ENCODE measurements around the gene MUC5AC. TPM values are rescaled to one million over a fixed set of nuclear protein-coding genes. Genes with fewer than 3 reads are reported as not detected.
"Not testable (repeated sequence)": the region's sequence is repeated elsewhere in the genome, so short reads cannot be mapped to it uniquely, and the experiment has no call there.

The MUC5AC gene
- total RNA-seq, 1 experiment from 2014 or later = 0.11 TPM

GRCh38 chr11:1158681-1159487, 1.1 kb downstream of the MUC5AC start:
- Histone ChIP-seq H3F3A (ENCODE audit: low read length, unreplicated experiment) (peaks cover 7% of the 10 kb centered on the region), H3K27ac (ENCODE audit: low read length) (no peak overlapping the region), H2AFZ (ENCODE audit: low read length) (no peak overlapping the region), H3K9me2 (replicated peaks; ENCODE audit: low read length) (no peaks in the 10 kb centered on the region), H3K9ac (ENCODE audit: low read length) (no peak overlapping the region), H3K9me3 (ENCODE audit: low read length) (no peaks in the 10 kb centered on the region), H3K79me2 (ENCODE audit: low read length) (no peaks in the 10 kb centered on the region), H3K36me3 (ENCODE audit: low read depth, low read length) (no peaks in the 10 kb centered on the region), H3K4me2 (ENCODE audit: low read length) (no peak overlapping the region), H3K4me3 (ENCODE audit: low read length) (no peak overlapping the region), H4K20me1 (ENCODE audit: low read length) (no peaks in the 10 kb centered on the region), H3K4me1 (ENCODE audit: insufficient read depth, low read length) (peaks cover 5% of the 10 kb centered on the region), H3K27me3 (ENCODE audit: low read length) (no peaks in the 10 kb centered on the region)
- intact Hi-C loops (cut with micrococcal nuclease) = no loop called here
- BruUV-seq (replicated peaks) = no TSS peak
- POLR2A ChIA-PET (ENCODE audit: unreplicated experiment) = no interaction called here
- DNase-seq (no peak), ATAC-seq (no peak)
- TF ChIP-seq EZH2phosphoT487 (IDR thresholded peaks at IDR 0.05; ENCODE audit: borderline replicate concordance, low read length) = no peak
- TF ChIP-seq CTCF (conservative IDR thresholded peaks at IDR 0.05; ENCODE audit: low read depth, low read length) = no peak
- CTCF ChIA-PET = no interaction called here

GRCh38 chr11:1159488-1160220, 1.9 kb downstream of the MUC5AC start:
- H3K36me3 ChIP-seq (ENCODE audit: low read depth, low read length); intact Hi-C loops (cut with micrococcal nuclease); H4K20me1 ChIP-seq (ENCODE audit: low read length); BruUV-seq (replicated peaks); DNase-seq; H2AFZ ChIP-seq (ENCODE audit: low read length); H3K9me3 ChIP-seq (ENCODE audit: low read length); H3K9me2 ChIP-seq (replicated peaks; ENCODE audit: low read length); H3K4me1 ChIP-seq (ENCODE audit: insufficient read depth, low read length); H3K79me2 ChIP-seq (ENCODE audit: low read length); ATAC-seq; H3K4me2 ChIP-seq (ENCODE audit: low read length); H3F3A ChIP-seq (ENCODE audit: low read length, unreplicated experiment); POLR2A ChIA-PET (ENCODE audit: unreplicated experiment); CTCF ChIA-PET; H3K27me3 ChIP-seq (ENCODE audit: low read length); H3K9ac ChIP-seq (ENCODE audit: low read length); H3K27ac ChIP-seq (ENCODE audit: low read length); H3K4me3 ChIP-seq (ENCODE audit: low read length): not testable (repeated sequence)

- Histone ChIP-seq H3F3A (ENCODE audit: low read length, unreplicated experiment) (peaks cover 2% of the 10 kb centered on the region), H3K36me3 (ENCODE audit: low read depth, low read length) (no peaks in the 10 kb centered on the region), H3K4me1 (ENCODE audit: insufficient read depth, low read length) (no peaks in the 10 kb centered on the region), H3K4me3 (ENCODE audit: low read length) (no peak overlapping the region), H3K27ac (ENCODE audit: low read length) (no peak overlapping the region), H4K20me1 (ENCODE audit: low read length) (no peaks in the 10 kb centered on the region), H3K9me2 (replicated peaks; ENCODE audit: low read length) (no peaks in the 10 kb centered on the region), H2AFZ (ENCODE audit: low read length) (no peak overlapping the region), H3K9ac (ENCODE audit: low read length) (no peak overlapping the region), H3K4me2 (ENCODE audit: low read length) (no peak overlapping the region), H3K79me2 (ENCODE audit: low read length) (no peaks in the 10 kb centered on the region), H3K27me3 (ENCODE audit: low read length) (no peaks in the 10 kb centered on the region), H3K9me3 (ENCODE audit: low read length) (no peaks in the 10 kb centered on the region)
- intact Hi-C loops (cut with micrococcal nuclease) = no loop called here
- CTCF ChIA-PET = no interaction called here
- POLR2A ChIA-PET (ENCODE audit: unreplicated experiment) = no interaction called here
- BruUV-seq (replicated peaks) = no TSS peak
- ATAC-seq (no peak), DNase-seq (no peak)
- TF ChIP-seq EZH2phosphoT487 (IDR thresholded peaks at IDR 0.05; ENCODE audit: borderline replicate concordance, low read length) (no peak), CTCF (conservative IDR thresholded peaks at IDR 0.05; ENCODE audit: low read depth, low read length) (no peak), EZH2 (IDR thresholded peaks at IDR 0.05; ENCODE audit: low read length, unreplicated experiment) (no peak)
Measured at GRCh38 chr11:1160231-1161101, 2.7 kb downstream of the MUC5AC start.
